ENCODE results near the gene HAO2. TPM values are rescaled to one million over a fixed set of nuclear protein-coding genes. Genes with fewer than 3 reads are reported as not detected.

Gene HAO2
- total and polyA plus RNA-seq, 2 donors (not counting 3 experiments of a cell fraction or from before 2014, with no cell fraction given) = not detected

DNA sequence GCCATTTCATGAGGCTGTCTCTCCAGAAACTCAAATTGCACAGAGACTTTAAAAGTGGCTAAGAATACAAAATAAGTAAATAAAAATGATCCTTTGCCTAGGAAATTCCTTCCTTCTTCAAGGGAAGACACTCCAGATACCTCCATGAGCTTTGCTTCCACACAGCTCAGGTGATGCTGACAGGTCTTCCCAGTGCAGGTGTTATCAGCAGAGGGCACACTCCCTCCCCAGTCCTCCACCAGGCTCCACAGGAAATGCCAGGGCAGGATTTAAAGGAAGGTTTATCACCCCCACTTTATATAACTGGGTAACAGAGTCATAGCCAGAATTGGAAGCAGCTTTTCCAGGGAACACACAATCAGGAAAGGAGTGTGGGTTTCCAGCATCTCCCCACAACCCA lies 52.1 kb downstream of the HAO2 start:
- no peak overlapping the region for H3K27ac ChIP-seq (ENCODE audit: insufficient read depth, low read depth, low read length)
- H4K20me1 ChIP-seq (replicated peaks; ENCODE audit: control insufficient read depth, extremely low read depth, insufficient read depth, low read length) = no peaks in the 10 kb centered on the region
- intact Hi-C loops (cut with micrococcal nuclease) = no loop called here
- no peaks in the 10 kb centered on the region for H3K79me2 ChIP-seq (ENCODE audit: control insufficient read depth, insufficient read depth, low read length)
- no peaks in the 10 kb centered on the region for H3K9me1 ChIP-seq (replicated peaks; ENCODE audit: control insufficient read depth, extremely low read depth, insufficient read depth, low read length)
- no peak overlapping the region for H3K4me3 ChIP-seq (replicated peaks in 1 of 3; ENCODE audit: insufficient read depth in 1 of 3, low read depth in 1 of 3, low read length in 3 of 3)
- FAIRE-seq = no peak
- H2AFZ ChIP-seq (ENCODE audit: low read depth, low read length) = no peak overlapping the region
- no peak for TF ChIP-seq MYC (IDR thresholded peaks at IDR 0.05; ENCODE audit: low read depth, low read length)
- no peak for TF ChIP-seq POLR2A (IDR thresholded peaks at IDR 0.05; ENCODE audit: low read depth, low read length)
- no peak for TF ChIP-seq POLR2AphosphoS5 (IDR thresholded peaks at IDR 0.05; ENCODE audit: insufficient read depth, low read depth, low read length)
- TF ChIP-seq EZH2 (IDR thresholded peaks at IDR 0.05; ENCODE audit: borderline replicate concordance, low read depth, low read length, severe bottlenecking) = no peak
- H3K9me3 ChIP-seq (replicated peaks; ENCODE audit: control insufficient read depth, insufficient read depth, low read length) = no peaks in the 10 kb centered on the region
- POLR2A ChIA-PET = no interaction called here
- no peak for DNase-seq (ENCODE audit: low read depth, low spot score)
- H3K36me3 ChIP-seq (ENCODE audit: control insufficient read depth in 2 of 2, extremely low read depth in 1 of 2, insufficient read depth in 2 of 2, low read length in 2 of 2) = no peaks in the 10 kb centered on the region
- H3K9ac ChIP-seq (replicated peaks; ENCODE audit: extremely low read depth, insufficient read depth, low read length) = no peak overlapping the region
- CTCF ChIA-PET = no interaction called here
- dilution Hi-C loops (cut with MboI; ENCODE audit: extremely low pct_ligation_motif_present, low sequenced_read_pairs) = no loop called here
- H3K4me1 ChIP-seq (ENCODE audit: control insufficient read depth, extremely low read depth, insufficient read depth, low read length) = no peaks in the 10 kb centered on the region
- no TSS peak for BruUV-seq (replicated peaks)
- H3K27me3 ChIP-seq (ENCODE audit: control insufficient read depth in 2 of 2, insufficient read depth in 2 of 2, low read length in 2 of 2) = no peaks in the 10 kb centered on the region
- H3K4me2 ChIP-seq (ENCODE audit: insufficient read depth, low read length) = no peak overlapping the region

DNA sequence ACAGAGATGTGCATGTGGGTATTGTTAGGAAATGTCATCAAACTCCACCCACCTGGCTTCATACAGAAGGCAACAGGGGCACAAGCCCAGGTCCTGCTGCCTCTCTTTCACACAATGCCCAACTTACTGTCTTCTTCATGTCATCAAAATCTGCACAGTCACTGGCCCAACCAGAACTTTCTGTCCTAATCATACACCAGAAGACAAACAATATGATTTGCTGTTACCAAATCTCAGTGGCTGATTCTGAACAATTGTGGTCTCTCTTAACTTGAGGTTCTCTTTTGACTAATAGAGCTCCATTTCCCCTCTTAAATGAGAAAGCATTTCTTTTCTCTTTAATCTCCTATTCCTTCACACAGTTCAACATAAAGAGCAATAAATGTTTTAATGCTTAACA lies 54.0 kb downstream of the HAO2 start:
- intact Hi-C loops (cut with micrococcal nuclease) = no loop called here

More for the DNA sequence above, 54.0 kb downstream of the HAO2 start:
- Histone ChIP-seq H4K20me1 (replicated peaks; ENCODE audit: control insufficient read depth, extremely low read depth, insufficient read depth, low read length) (no peaks in the 10 kb centered on the region), H3K9me3 (replicated peaks; ENCODE audit: control insufficient read depth, insufficient read depth, low read length) (no peaks in the 10 kb centered on the region), H3K9me1 (replicated peaks; ENCODE audit: control insufficient read depth, extremely low read depth, insufficient read depth, low read length) (no peaks in the 10 kb centered on the region), H3K27ac (ENCODE audit: insufficient read depth, low read depth, low read length) (no peak overlapping the region), H2AFZ (ENCODE audit: low read depth, low read length) (no peak overlapping the region), H3K4me1 (ENCODE audit: control insufficient read depth, extremely low read depth, insufficient read depth, low read length) (no peaks in the 10 kb centered on the region), H3K79me2 (ENCODE audit: control insufficient read depth, insufficient read depth, low read length) (no peaks in the 10 kb centered on the region), H3K9ac (replicated peaks; ENCODE audit: extremely low read depth, insufficient read depth, low read length) (no peak overlapping the region), H3K4me2 (ENCODE audit: insufficient read depth, low read length) (no peak overlapping the region), H3K4me3 (replicated peaks in 1 of 3; ENCODE audit: insufficient read depth in 1 of 3, low read depth in 1 of 3, low read length in 3 of 3) (no peak overlapping the region), H3K36me3 (ENCODE audit: control insufficient read depth in 2 of 2, extremely low read depth in 1 of 2, insufficient read depth in 2 of 2, low read length in 2 of 2) (no peaks in the 10 kb centered on the region), H3K27me3 (ENCODE audit: control insufficient read depth in 2 of 2, insufficient read depth in 2 of 2, low read length in 2 of 2) (no peaks in the 10 kb centered on the region)
- dilution Hi-C loops (cut with MboI; ENCODE audit: extremely low pct_ligation_motif_present, low sequenced_read_pairs) = no loop called here
- FAIRE-seq (no peak), DNase-seq (ENCODE audit: low read depth, low spot score) (no peak)
- POLR2A ChIA-PET = no interaction called here
- BruUV-seq (replicated peaks) = no TSS peak
- CTCF ChIA-PET = no interaction called here
- no peak for TF ChIP-seq MYC (IDR thresholded peaks at IDR 0.05; ENCODE audit: low read depth, low read length)
- no peak for TF ChIP-seq POLR2AphosphoS5 (IDR thresholded peaks at IDR 0.05; ENCODE audit: insufficient read depth, low read depth, low read length)
- TF ChIP-seq JUN (IDR thresholded peaks at IDR 0.05; ENCODE audit: borderline replicate concordance, insufficient read depth, insufficient read length, low read depth) = no peak
- TF ChIP-seq GATA2 (IDR thresholded peaks at IDR 0.05; ENCODE audit: insufficient read depth, insufficient read length, low read depth, low read length) = no peak
- TF ChIP-seq POLR2A (IDR thresholded peaks at IDR 0.05; ENCODE audit: low read depth, low read length) = no peak
- TF ChIP-seq, protein P1, sequence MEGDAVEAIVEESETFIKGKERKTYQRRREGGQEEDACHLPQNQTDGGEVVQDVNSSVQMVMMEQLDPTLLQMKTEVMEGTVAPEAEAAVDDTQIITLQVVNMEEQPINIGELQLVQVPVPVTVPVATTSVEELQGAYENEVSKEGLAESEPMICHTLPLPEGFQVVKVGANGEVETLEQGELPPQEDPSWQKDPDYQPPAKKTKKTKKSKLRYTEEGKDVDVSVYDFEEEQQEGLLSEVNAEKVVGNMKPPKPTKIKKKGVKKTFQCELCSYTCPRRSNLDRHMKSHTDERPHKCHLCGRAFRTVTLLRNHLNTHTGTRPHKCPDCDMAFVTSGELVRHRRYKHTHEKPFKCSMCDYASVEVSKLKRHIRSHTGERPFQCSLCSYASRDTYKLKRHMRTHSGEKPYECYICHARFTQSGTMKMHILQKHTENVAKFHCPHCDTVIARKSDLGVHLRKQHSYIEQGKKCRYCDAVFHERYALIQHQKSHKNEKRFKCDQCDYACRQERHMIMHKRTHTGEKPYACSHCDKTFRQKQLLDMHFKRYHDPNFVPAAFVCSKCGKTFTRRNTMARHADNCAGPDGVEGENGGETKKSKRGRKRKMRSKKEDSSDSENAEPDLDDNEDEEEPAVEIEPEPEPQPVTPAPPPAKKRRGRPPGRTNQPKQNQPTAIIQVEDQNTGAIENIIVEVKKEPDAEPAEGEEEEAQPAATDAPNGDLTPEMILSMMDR (IDR thresholded peaks at IDR 0.05; ENCODE audit: extremely low read depth in 1 of 2, insufficient read depth in 1 of 2, low read depth in 1 of 2, low read length in 2 of 2) = no peak
- TF ChIP-seq, protein P2, sequence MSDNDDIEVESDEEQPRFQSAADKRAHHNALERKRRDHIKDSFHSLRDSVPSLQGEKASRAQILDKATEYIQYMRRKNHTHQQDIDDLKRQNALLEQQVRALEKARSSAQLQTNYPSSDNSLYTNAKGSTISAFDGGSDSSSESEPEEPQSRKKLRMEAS (IDR thresholded peaks at IDR 0.05; ENCODE audit: insufficient read depth, insufficient read length) = no peak
- TF ChIP-seq EZH2 (IDR thresholded peaks at IDR 0.05; ENCODE audit: borderline replicate concordance, low read depth, low read length, severe bottlenecking) = no peak

Data from endothelial cell of umbilical vein (primary cell).